SK-N-SH treated with all-trans-retinoic acid at 6 μM for 48 hours (cell line): ENCODE measurements around the gene IFNA5.

Experiments
- CSDC2 ChIP-seq: fragments of 250-450 bp; sonication (Bioruptor Pico); IDR thresholded peaks from 2 replicates; pipeline ENCODE4 v1.5.0; 2020; ENCODE audit warnings: mild to moderate bottlenecking, moderate library complexity
- CSRNP3 ChIP-seq: fragments of 250-450 bp; sonication (Bioruptor Pico); IDR thresholded peaks from 2 replicates; pipeline ENCODE4 v1.5.1; 2021; ENCODE audit warnings: mild to moderate bottlenecking, moderate library complexity
- GLIS3 ChIP-seq: fragments of 250-450 bp; sonication (Bioruptor Pico); IDR thresholded peaks from 2 replicates; pipeline ENCODE4 v1.5.0; 2020; ENCODE audit warnings: mild to moderate bottlenecking, moderate library complexity
- PATZ1 ChIP-seq: fragments of 250-450 bp; sonication (Bioruptor Pico); IDR thresholded peaks from 2 replicates; pipeline ENCODE4 v1.8.0; 2020; ENCODE audit warnings: mild to moderate bottlenecking, moderate library complexity, borderline replicate concordance
- RARB ChIP-seq: fragments of 250-450 bp; sonication (Bioruptor Pico); IDR thresholded peaks from 2 replicates; pipeline ENCODE4 v1.8.0; 2021; ENCODE audit warnings: mild to moderate bottlenecking, moderate library complexity
- ZC3H10 ChIP-seq: fragments of 250-450 bp; sonication (Bioruptor Pico); IDR thresholded peaks from 2 replicates; pipeline ENCODE4 v1.5.1; 2021; ENCODE audit warnings: mild to moderate bottlenecking, moderate library complexity
- ZFP30 ChIP-seq: fragments of 450-650 bp; formaldehyde crosslinking; IDR thresholded peaks from 2 replicates; pipeline ENCODE4 v1.5.0; 2022; ENCODE audit warnings: mild to moderate bottlenecking, moderate library complexity
- ZNF565 ChIP-seq: fragments of 450-650 bp; formaldehyde crosslinking; conservative IDR thresholded peaks from 2 replicates; pipeline ENCODE4 v1.5.0; 2020; ENCODE audit warnings: low read depth, mild to moderate bottlenecking, moderate library complexity
- ZNF8 ChIP-seq: fragments of 450-650 bp; formaldehyde crosslinking; IDR thresholded peaks from 2 replicates; pipeline ENCODE4 v1.5.0; 2020; ENCODE audit warnings: mild to moderate bottlenecking, moderate library complexity

- no peak for TF ChIP-seq ZNF565 (CRISPR knock-in tag)
- TF ChIP-seq ZNF8 (CRISPR knock-in tag): no peak
- TF ChIP-seq RARB (CRISPR knock-in tag): no peak
- no peak for TF ChIP-seq GLIS3 (CRISPR knock-in tag)
- TF ChIP-seq ZFP30 (CRISPR knock-in tag): no peak
- no peak for TF ChIP-seq PATZ1 (CRISPR knock-in tag)
- no peak for TF ChIP-seq ZC3H10 (CRISPR knock-in tag)
- TF ChIP-seq CSDC2 (CRISPR knock-in tag): no peak
- TF ChIP-seq CSRNP3 (CRISPR knock-in tag): no peak
Measured at GRCh38 chr9:21286659-21287058, 18.5 kb downstream of the IFNA5 start.
